ENCODE results near the gene IFRD2.
"Not testable (repeated sequence)": the region's sequence is repeated elsewhere in the genome, so short reads cannot be mapped to it uniquely, and the experiment has no call there.

The IFRD2 gene

DNA sequence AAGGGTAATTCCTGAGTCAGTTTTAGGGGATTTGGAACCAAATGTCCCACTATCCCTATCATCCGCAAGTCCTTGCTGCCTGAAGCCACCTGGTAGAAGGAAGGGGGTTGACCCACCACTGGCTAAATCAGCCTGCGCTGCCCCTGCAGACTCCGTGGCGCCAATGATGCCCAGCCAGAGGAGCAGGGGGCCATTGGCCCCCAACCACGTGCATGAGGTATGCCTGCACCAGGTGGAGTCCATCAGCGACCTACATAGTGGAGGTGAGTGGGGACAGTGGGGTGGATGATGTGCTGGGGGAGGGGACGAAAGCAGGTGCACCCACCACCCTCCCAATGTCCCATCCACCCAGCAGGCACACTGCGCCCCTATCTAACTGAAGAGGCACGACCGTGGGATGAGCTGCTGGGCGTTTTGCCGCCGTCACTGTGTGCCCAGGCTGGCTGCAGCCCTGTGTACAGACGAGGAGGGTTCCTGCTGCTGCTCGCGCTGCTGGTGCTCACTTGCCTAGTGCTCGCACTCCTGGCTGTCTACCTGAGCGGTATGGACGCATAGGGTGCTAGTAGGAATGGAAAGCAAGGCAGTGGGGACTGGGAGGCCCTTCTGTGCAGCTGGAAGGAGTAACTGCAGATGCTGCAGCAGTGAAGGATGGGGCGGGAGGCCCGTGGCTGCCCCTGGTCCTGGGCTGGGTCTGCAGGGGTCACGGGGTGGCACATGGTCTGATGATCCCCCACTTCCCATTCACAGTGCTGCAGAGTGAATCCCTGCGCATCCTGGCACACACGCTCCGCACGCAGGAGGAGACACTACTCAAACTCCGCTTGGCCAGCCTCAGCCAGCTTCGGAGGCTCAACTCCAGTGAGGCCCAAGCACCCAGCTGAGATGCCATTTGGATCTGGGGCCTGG lies 5.7 kb downstream of the IFRD2 start:
- DNase-seq (ENCODE audit: low spot score), result no peak

DNA sequence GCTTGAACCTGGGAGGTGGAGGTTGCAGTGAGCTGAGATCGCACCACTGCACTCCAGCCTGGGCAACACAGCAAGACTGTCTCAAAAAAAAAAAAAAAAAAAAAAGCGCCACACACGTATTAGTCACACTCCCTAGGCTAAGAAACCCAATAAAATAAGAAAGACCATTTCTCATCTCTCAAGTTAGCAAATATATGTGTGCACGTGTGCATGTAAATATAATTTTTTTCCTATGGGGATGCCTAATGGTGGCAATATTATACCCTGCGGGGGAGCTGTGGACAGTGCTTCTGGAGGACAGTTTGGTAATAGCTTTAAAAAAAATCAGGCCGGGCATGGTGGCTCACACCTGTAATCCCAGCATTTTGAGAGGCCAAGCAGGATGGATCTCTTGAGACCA lies 8.1 kb downstream of the IFRD2 start:
- not testable (repeated sequence) for DNase-seq (ENCODE audit: low spot score)

DNA sequence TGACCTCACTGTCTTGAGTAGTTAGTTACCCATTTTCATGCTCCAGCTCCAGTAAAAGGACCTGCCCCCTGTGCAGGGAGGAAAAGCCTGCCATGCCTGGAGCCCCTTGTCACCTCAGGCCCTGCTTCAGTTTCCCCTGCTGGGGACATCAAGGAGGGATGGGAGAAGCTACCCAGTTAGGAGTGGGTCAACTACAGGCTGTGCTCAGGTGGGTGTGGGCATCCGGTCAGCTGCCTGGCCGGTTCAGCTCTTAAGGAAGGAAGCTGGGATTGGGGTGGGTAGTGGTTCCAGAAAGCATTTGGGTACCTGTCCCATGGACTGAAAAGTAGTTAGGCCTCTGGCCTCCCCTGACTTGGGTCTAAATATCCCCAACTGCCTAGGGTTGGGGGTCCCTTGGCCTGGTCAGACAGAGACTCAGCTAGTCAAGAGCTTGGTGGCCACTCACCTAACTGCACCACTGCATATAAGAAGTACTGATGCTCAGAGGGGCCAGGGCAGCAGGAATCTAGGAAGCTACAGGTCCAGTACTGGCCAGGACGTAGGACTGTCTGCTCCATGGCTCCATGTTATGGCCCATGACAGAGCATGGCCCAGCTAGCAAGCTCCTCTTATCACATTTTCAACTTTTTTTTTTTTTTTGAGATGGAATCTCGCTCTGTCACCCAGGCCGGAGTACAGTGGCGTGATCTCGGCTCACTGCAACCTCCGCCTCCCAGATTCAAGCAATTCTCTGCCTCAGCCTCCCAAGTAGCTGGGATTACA lies 12.8 kb downstream of the IFRD2 start:
- no peak for DNase-seq (ENCODE audit: low spot score)

DNA sequence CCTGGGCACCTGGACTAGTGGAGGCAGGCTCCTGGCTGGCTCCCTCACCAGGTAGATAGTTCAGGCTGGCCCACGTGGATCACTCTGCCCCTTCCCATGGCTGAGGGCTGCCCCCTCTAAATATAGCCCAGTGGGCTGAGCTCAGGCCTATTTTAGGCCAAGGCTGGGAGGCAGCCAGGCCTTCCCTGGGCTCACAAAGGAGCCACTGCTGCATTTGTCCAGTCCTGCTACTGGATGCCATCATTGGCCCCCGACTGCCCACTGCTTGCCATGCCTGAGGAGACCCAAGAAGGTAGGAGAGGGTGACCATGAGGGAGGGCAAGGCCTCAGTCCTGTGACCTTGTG lies 13.4 kb downstream of the IFRD2 start, which contains the start of gene LSMEM2:
Gene LSMEM2, plus strand, starts transcription at position 208 of the 345 bp plus-strand sequence. Its CDS starts 27 bp downstream, at position 235.
- no peak for DNase-seq (ENCODE audit: low spot score)

DNA sequence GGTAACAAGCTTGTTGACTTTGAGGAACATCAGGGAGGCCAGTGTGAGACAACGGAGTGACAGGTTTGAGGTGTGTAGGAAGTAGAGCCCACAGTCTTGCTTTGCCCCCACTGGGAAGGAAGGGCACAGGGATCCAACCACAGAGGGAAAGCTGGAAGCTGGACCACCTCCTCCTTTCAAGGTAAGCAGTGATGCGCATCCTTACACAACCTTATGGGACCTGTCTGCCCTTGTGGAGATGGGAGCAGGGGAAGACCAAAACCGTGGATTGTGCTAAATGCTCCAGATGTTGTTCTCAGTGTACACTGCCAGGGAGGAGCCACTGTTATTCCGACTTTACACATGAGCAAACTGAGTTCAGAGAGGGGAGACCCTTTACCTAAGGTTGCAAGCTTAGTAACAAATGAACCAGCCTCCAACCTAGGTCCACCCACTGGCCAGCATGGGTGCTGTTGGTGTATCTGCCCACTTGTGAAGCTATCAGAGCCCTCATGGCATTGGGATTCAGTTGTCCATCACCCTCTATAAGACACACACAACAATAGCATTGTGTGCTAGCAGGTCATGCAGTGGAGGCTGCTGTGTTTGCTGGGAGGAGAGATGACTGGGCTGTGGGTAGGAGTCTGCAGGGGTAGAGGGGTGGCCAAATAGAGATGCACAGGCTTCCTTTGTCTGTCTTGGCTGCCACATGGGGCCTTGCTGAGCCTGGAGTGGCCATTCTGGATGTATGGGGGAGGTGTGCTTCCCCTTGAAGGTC lies 13.9 kb downstream of the IFRD2 start:
- no peak for DNase-seq (ENCODE audit: low spot score)

DNA sequence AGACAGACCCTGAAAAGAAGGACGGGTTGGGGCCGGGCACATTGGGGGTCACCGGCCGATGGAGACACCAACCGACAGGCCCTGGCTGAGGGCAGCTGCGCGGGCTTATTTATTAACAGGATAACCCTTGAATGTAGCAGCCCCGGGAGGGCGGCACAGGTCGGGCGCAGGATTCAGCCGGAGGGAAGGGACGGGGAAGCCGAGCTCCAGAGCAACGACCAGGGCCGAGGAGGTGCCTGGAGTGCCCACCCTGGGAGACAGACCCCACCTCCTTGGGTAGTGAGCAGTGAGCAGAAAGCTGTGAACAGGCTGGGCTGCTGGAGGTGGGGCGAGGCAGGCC lies 15.5 kb downstream of the IFRD2 start:
- DNase-seq (ENCODE audit: low spot score), result no peak

DNA sequence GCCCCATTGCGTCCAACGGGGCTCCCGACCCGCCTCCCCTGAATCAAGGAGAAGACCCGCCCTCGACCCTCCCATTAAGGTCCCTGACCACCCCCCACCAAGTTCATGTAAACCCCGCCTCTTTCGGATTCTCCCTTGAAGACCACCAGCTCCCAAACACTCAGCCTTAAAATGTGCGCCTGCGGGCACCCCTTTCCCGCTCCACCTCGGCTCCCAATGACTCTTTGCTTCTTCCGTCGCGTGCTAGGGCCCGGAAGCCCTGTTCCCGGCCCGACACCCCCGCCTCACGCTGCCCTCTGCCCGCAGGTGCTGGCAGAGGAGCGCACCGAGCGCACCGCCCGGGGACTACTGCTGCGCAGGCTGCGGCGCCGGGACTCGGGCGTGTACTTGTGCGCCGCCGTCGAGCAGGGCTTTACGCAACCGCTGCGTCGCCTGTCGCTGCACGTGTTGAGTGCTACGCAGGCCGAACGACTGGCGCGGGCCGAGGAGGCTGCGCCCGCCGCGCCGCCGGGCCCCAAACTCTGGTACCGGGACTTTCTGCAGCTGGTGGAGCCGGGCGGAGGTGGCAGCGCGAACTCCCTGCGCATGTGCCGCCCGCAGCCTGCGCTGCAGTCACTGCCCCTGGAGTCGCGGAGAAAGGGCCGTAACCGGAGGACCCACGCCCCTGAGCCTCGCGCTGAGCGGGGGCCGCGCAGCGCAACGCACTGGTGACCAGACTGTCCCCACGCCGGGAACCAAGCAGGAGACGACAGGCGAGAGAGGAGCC lies 16.1 kb downstream of the IFRD2 start:
- DNase-seq (ENCODE audit: low spot score), result no peak

DNA sequence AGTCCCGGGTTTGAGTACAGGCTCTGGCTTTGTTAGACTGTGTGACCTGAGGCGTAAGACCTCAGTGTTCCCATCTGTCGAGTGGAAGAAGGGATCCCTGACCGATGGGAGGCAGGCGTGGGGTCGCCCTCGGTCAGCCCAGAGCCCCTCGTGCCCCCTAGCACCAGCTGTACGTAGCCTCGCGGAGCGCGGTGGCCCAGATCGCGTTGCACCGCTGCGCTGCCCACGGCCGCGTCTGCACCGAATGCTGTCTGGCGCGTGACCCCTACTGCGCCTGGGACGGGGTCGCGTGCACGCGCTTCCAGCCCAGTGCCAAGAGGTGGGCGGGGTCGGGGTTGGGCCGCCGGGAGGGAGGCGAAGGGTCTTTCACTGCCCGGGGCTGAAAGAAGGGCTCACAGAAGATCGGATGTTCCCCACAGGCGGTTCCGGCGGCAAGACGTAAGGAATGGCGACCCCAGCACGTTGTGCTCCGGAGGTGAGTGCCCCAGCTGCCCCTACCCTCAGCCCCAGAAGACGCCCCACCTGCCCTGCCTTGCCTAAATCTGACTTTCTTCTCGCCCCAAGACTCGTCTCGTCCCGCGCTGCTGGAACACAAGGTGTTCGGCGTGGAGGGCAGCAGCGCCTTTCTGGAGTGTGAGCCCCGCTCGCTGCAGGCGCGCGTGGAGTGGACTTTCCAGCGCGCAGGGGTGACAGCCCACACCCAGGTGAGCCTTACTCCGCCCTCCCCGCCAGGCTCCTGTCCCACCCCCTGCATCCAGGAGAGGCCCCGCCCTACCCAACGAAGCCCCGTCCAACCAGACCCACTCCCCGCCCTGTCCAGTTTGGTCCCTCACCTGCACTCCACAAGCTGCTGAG lies 16.9 kb downstream of the IFRD2 start:
- no peak for DNase-seq (ENCODE audit: low spot score)

DNA sequence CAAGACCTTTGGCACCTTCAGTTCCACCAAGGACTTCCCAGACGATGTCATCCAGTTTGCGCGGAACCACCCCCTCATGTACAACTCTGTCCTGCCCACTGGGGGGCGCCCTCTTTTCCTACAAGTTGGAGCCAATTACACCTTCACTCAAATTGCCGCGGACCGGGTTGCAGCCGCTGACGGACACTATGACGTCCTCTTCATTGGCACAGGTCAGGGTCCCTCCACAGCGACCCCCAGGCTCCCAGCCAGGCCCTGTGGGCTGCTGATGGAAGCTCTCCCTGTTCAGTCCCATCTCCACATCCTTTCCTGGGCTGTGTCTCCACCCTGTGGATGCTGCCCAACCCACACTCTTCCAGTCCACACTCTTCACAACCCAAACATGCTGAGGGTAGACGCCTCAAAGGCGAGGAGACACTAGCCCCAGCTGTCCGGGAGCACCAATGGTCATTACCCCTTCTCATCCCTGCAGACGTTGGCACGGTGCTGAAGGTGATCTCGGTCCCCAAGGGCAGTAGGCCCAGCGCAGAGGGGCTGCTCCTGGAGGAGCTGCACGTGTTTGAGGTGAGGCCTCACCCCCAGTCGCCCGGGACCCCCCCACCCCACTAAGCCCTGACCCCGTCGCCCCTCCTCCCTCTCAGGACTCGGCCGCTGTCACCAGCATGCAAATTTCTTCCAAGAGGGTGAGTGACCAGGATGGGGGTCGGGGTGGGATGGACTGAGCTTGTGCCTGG lies 17.7 kb downstream of the IFRD2 start:
- DNase-seq (ENCODE audit: low spot score), result no peak

DNA sequence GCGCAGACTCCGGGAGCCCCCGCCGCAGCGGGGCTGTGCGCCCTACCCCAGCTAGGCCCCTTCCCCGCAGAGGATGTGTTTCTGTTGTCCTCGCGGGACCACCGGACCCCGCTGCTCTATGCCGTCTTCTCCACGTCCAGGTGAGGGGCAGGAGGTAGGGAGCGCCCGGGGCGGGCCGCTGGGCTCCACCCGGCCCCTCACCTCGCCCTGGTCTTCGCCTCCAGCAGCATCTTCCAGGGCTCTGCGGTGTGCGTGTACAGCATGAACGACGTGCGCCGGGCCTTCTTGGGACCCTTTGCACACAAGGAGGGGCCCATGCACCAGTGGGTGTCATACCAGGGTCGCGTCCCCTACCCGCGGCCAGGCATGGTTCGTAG lies 18.6 kb downstream of the IFRD2 start:
- no peak for DNase-seq (ENCODE audit: low spot score)

DNA sequence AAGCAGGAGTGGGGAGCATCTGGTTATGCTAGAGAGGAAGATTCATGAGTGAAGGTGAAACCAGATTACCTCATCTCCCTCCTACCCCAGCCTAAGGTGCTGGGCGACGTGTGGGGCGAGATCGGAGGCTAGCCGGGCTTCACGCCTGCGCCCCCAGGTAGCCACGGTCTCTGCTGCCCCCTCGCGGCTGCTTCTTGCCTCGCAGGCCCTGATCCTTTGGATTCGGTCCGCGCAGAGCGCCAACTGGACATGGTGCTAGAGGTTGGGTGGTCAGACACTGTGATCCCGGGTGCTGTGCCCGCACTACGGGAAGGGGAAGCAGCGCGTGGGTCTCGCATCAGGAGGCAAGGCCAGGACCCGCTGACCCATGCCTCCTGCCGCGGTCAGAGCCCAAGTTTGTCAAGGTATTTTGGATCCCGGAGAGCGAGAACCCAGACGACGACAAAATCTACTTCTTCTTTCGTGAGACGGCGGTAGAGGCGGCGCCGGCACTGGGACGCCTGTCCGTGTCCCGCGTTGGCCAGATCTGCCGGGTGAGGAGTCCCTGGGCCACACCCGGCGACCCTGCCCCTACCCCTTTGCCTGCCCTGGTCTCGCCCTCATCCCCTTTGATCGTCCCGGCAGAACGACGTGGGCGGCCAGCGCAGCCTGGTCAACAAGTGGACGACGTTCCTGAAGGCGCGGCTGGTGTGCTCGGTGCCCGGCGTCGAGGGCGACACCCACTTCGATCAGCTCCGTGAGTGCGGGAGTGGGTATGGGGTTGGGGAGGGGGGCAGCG lies 19.1 kb downstream of the IFRD2 start:
- DNase-seq (ENCODE audit: low spot score), result peak; percentile 80

DNA sequence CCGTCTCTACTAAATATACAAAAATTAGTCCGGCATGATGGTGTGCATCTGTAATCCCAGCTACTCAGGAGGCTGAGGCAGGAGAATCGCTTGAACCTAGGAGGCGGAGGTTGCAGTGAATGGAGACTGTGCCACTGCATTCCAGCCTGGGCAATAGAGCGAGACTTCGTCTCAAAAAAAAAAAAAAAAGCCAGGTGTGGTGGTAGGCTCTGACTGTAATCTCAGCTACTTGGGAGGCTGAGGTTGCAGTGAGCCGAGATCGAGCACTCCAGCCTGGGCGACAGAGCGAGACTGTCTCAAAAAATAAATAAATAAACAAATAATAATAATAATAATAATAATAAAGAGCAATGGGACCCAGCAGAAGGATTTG lies 19.7 kb downstream of the IFRD2 start:
- DNase-seq (ENCODE audit: low spot score), result not testable (repeated sequence)

DNA sequence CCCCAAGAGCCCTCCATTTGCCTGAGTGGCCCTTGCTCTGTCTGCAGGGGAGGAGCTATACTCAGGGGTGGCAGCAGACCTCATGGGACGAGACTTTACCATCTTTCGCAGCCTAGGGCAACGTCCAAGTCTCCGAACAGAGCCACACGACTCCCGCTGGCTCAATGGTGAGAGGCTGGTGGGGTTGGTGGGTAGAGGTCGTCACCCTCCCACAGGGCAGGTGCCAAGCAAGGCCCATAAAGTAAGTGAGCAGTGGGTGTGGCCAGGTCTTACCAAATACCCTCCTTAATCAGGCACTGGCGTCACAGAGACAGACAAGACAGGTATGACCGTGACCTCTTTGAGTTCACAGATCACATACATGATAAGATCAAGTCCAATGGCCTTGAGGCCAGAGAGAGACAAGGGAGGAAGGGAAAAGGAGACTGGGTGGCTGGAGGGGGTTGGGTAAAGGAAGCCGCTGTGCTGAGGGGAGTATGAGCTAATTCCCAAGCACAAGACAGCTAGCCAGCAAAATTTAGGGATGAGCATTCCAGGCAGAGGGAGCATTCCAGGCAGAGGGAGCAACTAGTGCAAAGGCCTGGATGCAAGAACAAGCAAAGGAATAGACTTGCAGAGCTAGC lies 20.8 kb downstream of the IFRD2 start:
- DNase-seq (ENCODE audit: low spot score), result no peak

DNA sequence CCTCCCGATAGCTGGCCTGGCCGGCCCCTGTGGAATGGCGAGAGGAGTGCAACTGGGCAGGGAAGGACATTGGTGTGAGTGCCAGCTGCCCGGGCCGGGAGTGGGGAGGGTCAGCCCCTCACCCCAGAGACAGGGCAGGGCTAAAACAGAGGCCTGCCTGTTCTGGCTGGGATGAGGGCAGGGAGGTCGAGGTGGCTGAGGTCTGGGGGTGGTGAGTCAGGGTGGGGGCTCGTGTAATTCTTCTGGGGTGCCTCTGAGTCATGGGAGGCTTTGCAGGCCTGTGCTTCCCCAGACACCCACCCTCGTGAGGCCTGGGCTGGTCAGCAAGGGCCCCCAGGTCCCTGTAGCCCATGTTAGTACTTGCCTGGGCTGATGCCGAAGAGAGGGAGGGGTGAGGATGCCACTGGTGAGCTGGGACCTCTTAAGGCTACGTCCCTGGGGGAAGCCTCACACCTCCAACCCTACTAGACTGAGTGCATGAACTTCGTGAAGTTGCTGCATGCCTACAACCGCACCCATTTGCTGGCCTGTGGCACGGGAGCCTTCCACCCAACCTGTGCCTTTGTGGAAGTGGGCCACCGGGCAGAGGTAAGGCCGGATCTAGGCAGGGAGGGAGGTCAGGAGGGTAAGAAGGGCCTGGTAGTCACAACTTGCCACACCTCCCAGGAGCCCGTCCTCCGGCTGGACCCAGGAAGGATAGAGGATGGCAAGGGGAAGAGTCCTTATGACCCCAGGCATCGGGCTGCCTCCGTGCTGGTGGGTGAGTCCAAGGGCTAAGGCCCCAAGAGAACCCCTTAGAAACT lies 21.6 kb downstream of the IFRD2 start:
- DNase-seq (ENCODE audit: low spot score), result no peak

DNA sequence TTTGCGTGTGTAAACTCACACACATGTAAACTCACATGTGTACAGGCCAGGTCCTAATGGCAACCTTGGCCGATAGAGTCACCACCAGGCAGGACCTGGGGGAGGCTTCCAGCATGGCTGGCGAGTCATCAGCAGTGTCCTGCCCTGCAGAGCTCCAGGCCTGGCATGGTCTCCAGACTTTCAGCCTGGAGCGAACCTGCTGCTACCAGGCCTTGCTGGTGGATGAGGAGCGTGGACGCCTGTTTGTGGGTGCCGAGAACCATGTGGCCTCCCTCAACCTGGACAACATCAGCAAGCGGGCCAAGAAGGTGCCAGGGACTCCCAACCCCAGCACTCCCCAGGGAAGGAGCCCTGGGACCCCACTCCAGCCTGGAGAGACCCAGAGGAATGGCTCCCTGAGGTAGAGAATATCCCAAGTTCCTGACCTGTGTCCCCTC lies 22.2 kb downstream of the IFRD2 start:
- no peak for DNase-seq (ENCODE audit: low spot score)

DNA sequence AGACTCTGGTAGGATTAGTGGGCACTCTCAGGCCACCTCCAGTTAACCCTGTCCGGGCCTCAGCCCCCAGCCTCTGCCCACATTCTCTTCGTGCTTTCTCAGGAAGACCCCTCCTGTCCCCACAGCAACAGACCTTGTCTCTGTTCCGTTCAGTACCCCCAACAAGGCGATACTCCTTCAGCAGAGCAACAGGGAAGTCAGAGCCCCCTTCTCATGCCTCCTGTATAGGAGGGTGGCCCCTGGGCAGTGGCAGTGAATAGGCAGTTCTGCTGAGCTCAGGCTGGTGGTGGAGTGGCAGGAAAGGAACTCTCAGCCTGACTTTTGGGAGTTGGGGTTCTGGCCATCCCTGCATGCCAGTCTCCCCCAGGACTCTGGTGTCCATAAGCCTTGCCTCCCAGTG lies 22.8 kb downstream of the IFRD2 start:
- DNase-seq (ENCODE audit: low spot score), result no peak

DNA sequence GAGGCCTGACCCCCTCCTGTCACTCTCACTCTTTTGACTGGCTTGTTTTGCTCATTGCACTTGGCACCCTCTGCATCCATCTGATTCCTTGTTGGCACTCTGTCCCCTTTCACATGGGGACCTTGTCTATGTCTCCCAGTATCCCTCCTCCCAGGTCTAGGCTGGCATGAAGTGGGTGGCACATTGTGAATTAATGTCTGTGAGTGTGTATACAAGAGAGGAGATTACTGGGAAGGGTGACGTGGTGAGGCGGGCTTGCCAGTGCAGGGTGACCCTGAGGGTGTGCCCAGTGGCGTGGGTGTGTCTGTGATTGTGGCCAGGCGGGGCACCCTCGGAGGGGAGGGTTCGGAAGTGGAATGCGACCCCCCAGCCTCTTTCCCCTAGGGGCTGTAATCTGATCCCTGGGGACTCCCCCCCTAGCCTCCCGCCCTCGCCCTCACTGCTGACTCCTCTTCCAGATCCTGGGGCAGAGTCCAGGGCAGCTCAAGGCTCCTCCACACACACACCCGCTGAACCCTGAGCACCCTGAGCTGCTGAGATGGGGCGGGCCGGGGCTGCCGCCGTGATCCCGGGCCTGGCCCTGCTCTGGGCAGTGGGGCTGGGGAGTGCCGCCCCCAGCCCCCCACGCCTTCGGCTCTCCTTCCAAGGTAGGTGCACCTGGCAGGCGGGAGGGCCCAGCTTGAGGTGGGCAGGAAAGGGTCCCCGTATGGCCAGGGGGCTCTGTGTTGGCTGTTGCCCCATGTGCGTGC lies 23.4 kb downstream of the IFRD2 start, which contains the start of gene SEMA3B:
Gene SEMA3B, plus strand, starts transcription at position 445 of the 749 bp plus-strand sequence. Its CDS starts 94 bp downstream, at position 539.
- DNase-seq (ENCODE audit: low spot score), result peak; percentile 95
